Measurements from ENCODE around the gene KDM4C. TPM values are rescaled to one million over a fixed set of nuclear protein-coding genes. Genes with fewer than 3 reads are reported as not detected.

KDM4C gene
- total RNA-seq, 1 experiment from 2014 or later: 16.8 TPM

DNA sequence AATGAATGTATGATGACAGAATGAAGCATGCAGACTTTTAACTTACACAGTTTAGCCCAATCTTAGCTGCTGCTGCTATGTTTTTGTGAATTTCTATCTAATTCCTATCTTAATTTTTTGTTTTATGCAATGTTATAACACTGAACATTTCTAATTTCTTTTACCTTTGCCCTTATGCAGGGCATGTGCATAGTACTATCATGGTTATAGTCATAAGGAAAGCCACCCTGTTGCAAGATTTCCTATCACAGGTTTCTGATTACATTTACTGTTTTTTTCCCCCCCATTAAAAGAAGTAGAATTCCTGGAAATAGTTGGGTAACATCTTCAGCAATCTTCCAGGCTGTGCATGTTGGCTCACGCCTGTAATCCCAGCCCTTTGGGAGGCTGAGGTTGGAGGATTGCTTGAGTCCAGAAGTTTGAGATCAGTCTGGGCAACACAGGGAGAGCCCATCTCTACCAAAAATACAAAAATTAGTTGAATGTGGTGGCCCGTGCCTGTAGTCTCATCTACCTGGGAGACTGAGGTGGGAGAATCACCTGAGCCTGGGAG, 164.4 kb downstream of the KDM4C start:
- no TSS peak for BruUV-seq (replicated peaks)
- Histone ChIP-seq H3K36me3 (ENCODE audit: control insufficient read depth in 1 of 2, insufficient read depth in 2 of 2, low read length in 2 of 2) (no peaks in the 10 kb centered on the region), H3K9me2 (ENCODE audit: insufficient read depth) (no peaks in the 10 kb centered on the region), H3K4me2 (ENCODE audit: low read length) (no peak overlapping the region), H3K9me3 (ENCODE audit: control insufficient read depth in 1 of 2, insufficient read depth in 1 of 2, low read depth in 1 of 2, low read length in 2 of 2) (no peaks in the 10 kb centered on the region), H3K4me1 (ENCODE audit: control insufficient read depth in 1 of 2, insufficient read depth in 2 of 2, low read length in 2 of 2) (no peaks in the 10 kb centered on the region), H3K4me3 (replicated peaks in 1 of 2; ENCODE audit: low read depth in 1 of 2, low read length in 2 of 2) (no peak overlapping the region), H3K27ac (ENCODE audit: low read depth, low read length) (no peak overlapping the region), H3K79me2 (ENCODE audit: insufficient read depth, low read length) (no peaks in the 10 kb centered on the region), H4K20me1 (ENCODE audit: insufficient read depth) (no peaks in the 10 kb centered on the region), H3K27me3 (ENCODE audit: insufficient read depth, low read length) (no peaks in the 10 kb centered on the region), H2AFZ (ENCODE audit: low read depth, low read length, poor library complexity, severe bottlenecking) (no peak overlapping the region), H3K9ac (ENCODE audit: low read length) (no peak overlapping the region)
- CTCF ChIA-PET: no interaction called here
- DNase-seq (ENCODE audit: low read depth, low spot score) (no peak), ATAC-seq (no peak)
- RAD21 ChIA-PET (ENCODE audit: low non-redundant PET in 1 of 2, low total read pairs in 2 of 2, uncharacterized antibody in 2 of 2, unreplicated experiment in 2 of 2): no interaction called here
- POLR2A ChIA-PET: no interaction called here
- intact Hi-C loops (cut with micrococcal nuclease): no loop called here
- TF ChIP-seq, protein P1, sequence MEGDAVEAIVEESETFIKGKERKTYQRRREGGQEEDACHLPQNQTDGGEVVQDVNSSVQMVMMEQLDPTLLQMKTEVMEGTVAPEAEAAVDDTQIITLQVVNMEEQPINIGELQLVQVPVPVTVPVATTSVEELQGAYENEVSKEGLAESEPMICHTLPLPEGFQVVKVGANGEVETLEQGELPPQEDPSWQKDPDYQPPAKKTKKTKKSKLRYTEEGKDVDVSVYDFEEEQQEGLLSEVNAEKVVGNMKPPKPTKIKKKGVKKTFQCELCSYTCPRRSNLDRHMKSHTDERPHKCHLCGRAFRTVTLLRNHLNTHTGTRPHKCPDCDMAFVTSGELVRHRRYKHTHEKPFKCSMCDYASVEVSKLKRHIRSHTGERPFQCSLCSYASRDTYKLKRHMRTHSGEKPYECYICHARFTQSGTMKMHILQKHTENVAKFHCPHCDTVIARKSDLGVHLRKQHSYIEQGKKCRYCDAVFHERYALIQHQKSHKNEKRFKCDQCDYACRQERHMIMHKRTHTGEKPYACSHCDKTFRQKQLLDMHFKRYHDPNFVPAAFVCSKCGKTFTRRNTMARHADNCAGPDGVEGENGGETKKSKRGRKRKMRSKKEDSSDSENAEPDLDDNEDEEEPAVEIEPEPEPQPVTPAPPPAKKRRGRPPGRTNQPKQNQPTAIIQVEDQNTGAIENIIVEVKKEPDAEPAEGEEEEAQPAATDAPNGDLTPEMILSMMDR (IDR thresholded peaks at IDR 0.05 in 2 of 3, conservative IDR thresholded peaks at IDR 0.05 in 1 of 3; ENCODE audit: borderline replicate concordance in 1 of 3, insufficient read depth in 1 of 3, low read depth in 2 of 3, low read length in 2 of 3): no peak
- TF ChIP-seq CBX3 (IDR thresholded peaks at IDR 0.05; ENCODE audit: low read depth) (no peak), CEBPB (IDR thresholded peaks at IDR 0.05; ENCODE audit: low read depth) (no peak), TCF7L2 (IDR thresholded peaks at IDR 0.05; ENCODE audit: borderline replicate concordance, extremely low read depth, insufficient read depth, insufficient read length) (no peak), ZNF274 (IDR thresholded peaks at IDR 0.05; ENCODE audit: low read depth, low read length) (no peak), EZH2phosphoT487 (IDR thresholded peaks at IDR 0.05; ENCODE audit: borderline replicate concordance) (no peak), POLR2A (IDR thresholded peaks at IDR 0.05; ENCODE audit: borderline replicate concordance, extremely low read depth, insufficient read depth, insufficient read length) (no peak), SRF (IDR thresholded peaks at IDR 0.05; ENCODE audit: low read depth) (no peak), ELF1 (IDR thresholded peaks at IDR 0.05; ENCODE audit: borderline replicate concordance, low read depth) (no peak), SP1 (IDR thresholded peaks at IDR 0.05; ENCODE audit: low read depth) (no peak), EGR1 (IDR thresholded peaks at IDR 0.05; ENCODE audit: low read depth) (no peak), EZH2 (IDR thresholded peaks at IDR 0.05) (no peak), YY1 (IDR thresholded peaks at IDR 0.05; ENCODE audit: extremely low read depth, insufficient replicate concordance, low read depth, low read length) (no peak), RAD21 (IDR thresholded peaks at IDR 0.05; ENCODE audit: low read depth) (no peak), SIN3A (IDR thresholded peaks at IDR 0.05; ENCODE audit: low read depth) (no peak), ZFX (IDR thresholded peaks at IDR 0.05) (no peak), POLR2AphosphoS5 (IDR thresholded peaks at IDR 0.05; ENCODE audit: low read depth, low read length) (no peak)
- TF ChIP-seq, protein P2, sequence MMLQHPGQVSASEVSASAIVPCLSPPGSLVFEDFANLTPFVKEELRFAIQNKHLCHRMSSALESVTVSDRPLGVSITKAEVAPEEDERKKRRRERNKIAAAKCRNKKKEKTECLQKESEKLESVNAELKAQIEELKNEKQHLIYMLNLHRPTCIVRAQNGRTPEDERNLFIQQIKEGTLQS (IDR thresholded peaks at IDR 0.05): no peak
- TF ChIP-seq, protein P3, sequence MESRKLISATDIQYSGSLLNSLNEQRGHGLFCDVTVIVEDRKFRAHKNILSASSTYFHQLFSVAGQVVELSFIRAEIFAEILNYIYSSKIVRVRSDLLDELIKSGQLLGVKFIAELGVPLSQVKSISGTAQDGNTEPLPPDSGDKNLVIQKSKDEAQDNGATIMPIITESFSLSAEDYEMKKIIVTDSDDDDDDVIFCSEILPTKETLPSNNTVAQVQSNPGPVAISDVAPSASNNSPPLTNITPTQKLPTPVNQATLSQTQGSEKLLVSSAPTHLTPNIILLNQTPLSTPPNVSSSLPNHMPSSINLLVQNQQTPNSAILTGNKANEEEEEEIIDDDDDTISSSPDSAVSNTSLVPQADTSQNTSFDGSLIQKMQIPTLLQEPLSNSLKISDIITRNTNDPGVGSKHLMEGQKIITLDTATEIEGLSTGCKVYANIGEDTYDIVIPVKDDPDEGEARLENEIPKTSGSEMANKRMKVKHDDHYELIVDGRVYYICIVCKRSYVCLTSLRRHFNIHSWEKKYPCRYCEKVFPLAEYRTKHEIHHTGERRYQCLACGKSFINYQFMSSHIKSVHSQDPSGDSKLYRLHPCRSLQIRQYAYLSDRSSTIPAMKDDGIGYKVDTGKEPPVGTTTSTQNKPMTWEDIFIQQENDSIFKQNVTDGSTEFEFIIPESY (IDR thresholded peaks at IDR 0.05; ENCODE audit: extremely low read depth, insufficient replicate concordance, low read length): no peak
- TF ChIP-seq, protein P4, sequence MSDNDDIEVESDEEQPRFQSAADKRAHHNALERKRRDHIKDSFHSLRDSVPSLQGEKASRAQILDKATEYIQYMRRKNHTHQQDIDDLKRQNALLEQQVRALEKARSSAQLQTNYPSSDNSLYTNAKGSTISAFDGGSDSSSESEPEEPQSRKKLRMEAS (IDR thresholded peaks at IDR 0.05): no peak
